ENCODE data around the gene DNASE1.

DNA sequence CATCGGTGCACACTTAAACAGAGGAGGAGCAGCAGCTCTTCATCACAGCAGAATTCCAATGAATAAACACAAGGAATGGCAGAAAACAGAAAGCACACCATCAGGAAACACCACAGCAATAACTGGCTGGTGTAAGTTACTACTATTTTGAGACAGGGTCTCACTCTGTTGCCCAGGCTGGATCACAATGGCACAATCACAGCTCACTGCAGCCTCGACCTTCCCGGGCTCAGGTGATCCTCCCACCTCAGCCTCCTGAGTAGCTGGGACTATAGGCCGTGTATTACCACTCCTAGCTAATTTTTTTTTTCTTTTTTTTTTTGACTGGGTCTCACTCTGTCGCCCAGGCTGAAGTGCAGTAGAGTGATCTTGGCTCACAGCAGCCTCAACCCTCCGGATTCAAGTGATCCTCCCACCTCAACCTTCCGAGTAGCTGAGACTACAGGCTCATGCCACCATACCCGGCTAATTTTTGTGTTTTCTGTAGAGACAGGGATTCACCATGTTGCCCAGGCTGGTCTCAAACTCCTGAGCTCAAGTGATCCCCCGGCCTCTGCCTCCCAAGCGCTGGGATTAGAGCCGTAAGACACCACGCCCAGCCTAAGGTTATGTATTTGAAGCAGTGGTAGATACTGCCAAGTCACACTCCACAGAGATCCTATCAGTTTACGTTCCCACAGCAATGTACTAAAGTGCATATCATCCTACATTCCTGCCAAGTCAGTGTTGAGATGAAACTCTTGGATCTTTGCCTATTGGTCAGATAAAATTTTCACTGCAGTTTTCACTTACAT, 42.1 kb downstream of the DNASE1 start:
- TF ChIP-seq, protein P1, sequence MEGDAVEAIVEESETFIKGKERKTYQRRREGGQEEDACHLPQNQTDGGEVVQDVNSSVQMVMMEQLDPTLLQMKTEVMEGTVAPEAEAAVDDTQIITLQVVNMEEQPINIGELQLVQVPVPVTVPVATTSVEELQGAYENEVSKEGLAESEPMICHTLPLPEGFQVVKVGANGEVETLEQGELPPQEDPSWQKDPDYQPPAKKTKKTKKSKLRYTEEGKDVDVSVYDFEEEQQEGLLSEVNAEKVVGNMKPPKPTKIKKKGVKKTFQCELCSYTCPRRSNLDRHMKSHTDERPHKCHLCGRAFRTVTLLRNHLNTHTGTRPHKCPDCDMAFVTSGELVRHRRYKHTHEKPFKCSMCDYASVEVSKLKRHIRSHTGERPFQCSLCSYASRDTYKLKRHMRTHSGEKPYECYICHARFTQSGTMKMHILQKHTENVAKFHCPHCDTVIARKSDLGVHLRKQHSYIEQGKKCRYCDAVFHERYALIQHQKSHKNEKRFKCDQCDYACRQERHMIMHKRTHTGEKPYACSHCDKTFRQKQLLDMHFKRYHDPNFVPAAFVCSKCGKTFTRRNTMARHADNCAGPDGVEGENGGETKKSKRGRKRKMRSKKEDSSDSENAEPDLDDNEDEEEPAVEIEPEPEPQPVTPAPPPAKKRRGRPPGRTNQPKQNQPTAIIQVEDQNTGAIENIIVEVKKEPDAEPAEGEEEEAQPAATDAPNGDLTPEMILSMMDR (IDR thresholded peaks at IDR 0.05), result no peak
- TF ChIP-seq RELA (CRISPR knock-in tag; IDR thresholded peaks at IDR 0.05; ENCODE audit: borderline replicate concordance) (no peak), FOXK1 (CRISPR knock-in tag; IDR thresholded peaks at IDR 0.05) (no peak), IRF2 (CRISPR knock-in tag; IDR thresholded peaks at IDR 0.05; ENCODE audit: borderline replicate concordance, low read depth) (no peak), TEAD4 (CRISPR knock-in tag; IDR thresholded peaks at IDR 0.05) (no peak), ZNF138 (CRISPR knock-in tag; conservative IDR thresholded peaks at IDR 0.05) (no peak)

All from WTC11 (cell line).